HepG2 (cell line): ENCODE results near the gene SF3B5. TPM values are rescaled to one million over a fixed set of nuclear protein-coding genes. Genes with fewer than 3 reads are reported as not detected.
A peak's percentile ranks its signal among the peaks of the same experiment; 100 is the strongest.

Experiments
- BRD4 ChIP-seq: sonication (generic); formaldehyde crosslinking; IDR thresholded peaks from 2 replicates; pipeline ENCODE4 v1.4.0; 2020; ENCODE audit warnings: missing genetic modification reagents
- DR1 ChIP-seq: sonication (generic); formaldehyde crosslinking; IDR thresholded peaks from 2 replicates; pipeline ENCODE4 v1.8.0; 2021; ENCODE audit warnings: mild to moderate bottlenecking, missing genetic modification reagents, inconsistent platforms
- GPBP1L1 ChIP-seq: sonication (generic); formaldehyde crosslinking; IDR thresholded peaks from 2 replicates; pipeline ENCODE4 v1.5.0; 2020; ENCODE audit warnings: mild to moderate bottlenecking, missing genetic modification reagents
- HMGXB3 ChIP-seq: sonication (generic); formaldehyde crosslinking; IDR thresholded peaks from 2 replicates; pipeline ENCODE4 v1.4.0; 2020; ENCODE audit warnings: missing genetic modification reagents, borderline replicate concordance
- KDM2A ChIP-seq: sonication (generic); formaldehyde crosslinking; IDR thresholded peaks from 2 replicates; pipeline ENCODE4 v1.4.0; 2020; ENCODE audit warnings: low read depth, missing genetic modification reagents, borderline replicate concordance
- MTA3 ChIP-seq: sonication (generic); formaldehyde crosslinking; IDR thresholded peaks from 2 replicates; pipeline ENCODE4 v1.4.0; 2020; ENCODE audit warnings: missing genetic modification reagents
- MXI1 ChIP-seq: IDR thresholded peaks from 3 replicates; pipeline ENCODE4 v1.6.1; 2012; ENCODE audit warnings: low read depth, low read length, inconsistent platforms, borderline replicate concordance
- NFYB ChIP-seq: sonication (generic); formaldehyde crosslinking; IDR thresholded peaks from 2 replicates; pipeline ENCODE4 v1.4.0; 2020; ENCODE audit warnings: missing genetic modification reagents
- PHF5A ChIP-seq: IDR thresholded peaks from one replicate; pipeline ENCODE4 v1.6.1; 2018; ENCODE audit warnings: low read depth, missing genetic modification reagents; ENCODE audit not compliant: unreplicated experiment
- RBM39 ChIP-seq: fragments of 200-400 bp; formaldehyde crosslinking; IDR thresholded peaks from one replicate; pipeline ENCODE4 v1.6.1; 2018; ENCODE audit warnings: antibody characterized with exemption, mild to moderate bottlenecking, low read depth, low read length; ENCODE audit not compliant: poor library complexity, severe bottlenecking
- RXRA ChIP-seq: sonication (generic); formaldehyde crosslinking; IDR thresholded peaks from 2 replicates; pipeline ENCODE4 v1.5.1; 2020; ENCODE audit warnings: missing genetic modification reagents
- SAFB2 ChIP-seq: sonication (generic); formaldehyde crosslinking; IDR thresholded peaks from 2 replicates; pipeline ENCODE4 v1.5.1; 2020; ENCODE audit warnings: missing genetic modification reagents, low read depth, mild to moderate bottlenecking, borderline replicate concordance
- SETDB1 ChIP-seq: sonication (generic); formaldehyde crosslinking; IDR thresholded peaks from 2 replicates; pipeline ENCODE4 v1.5.1; 2020; ENCODE audit warnings: missing genetic modification reagents, mild to moderate bottlenecking, borderline replicate concordance
- SMYD3 ChIP-seq: sonication (generic); formaldehyde crosslinking; IDR thresholded peaks from 2 replicates; pipeline ENCODE4 v1.8.1; 2023; ENCODE audit warnings: mild to moderate bottlenecking, missing genetic modification reagents
- SOX13 ChIP-seq, 3 experiments: fragments of 450-650 bp in 1 of 3; sonication (generic) in 1 of 3; formaldehyde crosslinking in 1 of 3; IDR thresholded peaks in 2 of 3; conservative IDR thresholded peaks in 1 of 3; 2 replicates each; pipeline versions ENCODE4 v1.5.0 to v1.6.1; 2016 to 2020; ENCODE audit warnings: antibody characterized with exemption in 1 of 3, mild to moderate bottlenecking in 1 of 3, missing compliant biosample characterization in 1 of 3, missing genetic modification reagents in 1 of 3, moderate library complexity in 1 of 3
- ZFY ChIP-seq: sonication (generic); formaldehyde crosslinking; IDR thresholded peaks from 2 replicates; pipeline ENCODE4 v1.4.0; 2020; ENCODE audit warnings: missing genetic modification reagents
- ZNF12 ChIP-seq: sonication (generic); formaldehyde crosslinking; IDR thresholded peaks from 2 replicates; pipeline ENCODE4 v1.5.0; 2020; ENCODE audit warnings: missing genetic modification reagents
- ZNF138 ChIP-seq: sonication (generic); formaldehyde crosslinking; IDR thresholded peaks from 2 replicates; pipeline ENCODE4 v1.5.0; 2020; ENCODE audit warnings: mild to moderate bottlenecking, low read depth, missing genetic modification reagents
- ZNF24 ChIP-seq: fragments of 450-650 bp; IDR thresholded peaks from 2 replicates; pipeline ENCODE4 v1.6.1; 2017; ENCODE audit warnings: antibody characterized with exemption, mild to moderate bottlenecking
- ZNF382 ChIP-seq: sonication (generic); formaldehyde crosslinking; IDR thresholded peaks from 2 replicates; pipeline ENCODE4 v1.5.0; 2020; ENCODE audit warnings: missing genetic modification reagents, mild to moderate bottlenecking, borderline replicate concordance
- ZNF441 ChIP-seq: sonication (generic); formaldehyde crosslinking; IDR thresholded peaks from 2 replicates; pipeline ENCODE4 v1.7.0; 2021; ENCODE audit warnings: missing genetic modification reagents, borderline replicate concordance
- ZNF549 ChIP-seq: sonication (generic); formaldehyde crosslinking; IDR thresholded peaks from 2 replicates; pipeline ENCODE4 v1.5.0; 2020; ENCODE audit warnings: missing genetic modification reagents
- ZNF577 ChIP-seq: sonication (generic); formaldehyde crosslinking; IDR thresholded peaks from 2 replicates; pipeline ENCODE4 v1.4.0; 2020; ENCODE audit warnings: mild to moderate bottlenecking, low read depth, missing genetic modification reagents, borderline replicate concordance
- ZNF747 ChIP-seq: sonication (generic); formaldehyde crosslinking; IDR thresholded peaks from 2 replicates; pipeline ENCODE4 v1.8.1; 2023; ENCODE audit warnings: missing genetic modification reagents, mild to moderate bottlenecking, borderline replicate concordance
- polyA plus RNA-seq, 8 experiments: library from polyadenylated mRNA; depleted of rRNA in 3 of 8; stranded (reverse) in 7 of 8; unstranded in 1 of 8; fragments of >200 nt; fragmentation: Illumina TruSeq in 4 of 8; extraction: Trizol in 4 of 8; gene quantifications; 2 replicates each; pipeline versions ENCODE4 v1.2.1 to v1.2.3, GENCODE V29; 2011 to 2016; ENCODE audit warnings: low read depth in 4 of 8, missing spikeins in 1 of 8, mixed read lengths in 1 of 8; ENCODE audit not compliant: insufficient read depth in 1 of 8
- total RNA-seq, 5 experiments: library from RNA; depleted of rRNA; stranded (reverse); fragments of >200 nt; fragmentation: Illumina TruSeq; extraction: Trizol; gene quantifications; 2 replicates each; pipeline ENCODE4 v1.2.3, GENCODE V29; 2016; ENCODE audit warnings: low read depth in 1 of 5

Gene SF3B5
- total and polyA plus RNA-seq, 2 of the 13 experiments (the other 11 are each of a cell fraction or from before 2014, with no cell fraction given): 263 to 292 TPM

GRCh38 chr6:144095134-144096002 is at the start of gene SF3B5 (continued):
- no peak for TF ChIP-seq MTA3 (CRISPR knock-in tag)
- TF ChIP-seq ZNF24: no peak
- no peak for TF ChIP-seq ZNF382 (CRISPR knock-in tag)
- TF ChIP-seq ZNF12 (CRISPR knock-in tag): peak; percentile 56; the same call in 1 of the 2 replicates
- peak; percentile 26; the same call in 1 of the 2 replicates for TF ChIP-seq ZNF747 (CRISPR knock-in tag)
- peak; percentile 34; the same call in 1 of the 2 replicates for TF ChIP-seq SMYD3 (CRISPR knock-in tag)
- peak; percentile 98 for TF ChIP-seq KDM2A (CRISPR knock-in tag)
- peak; percentile 87 for TF ChIP-seq ZFY (CRISPR knock-in tag)
- peak; percentile 90; the same call in 2 of the 3 replicates for TF ChIP-seq MXI1
- TF ChIP-seq RBM39: peak; percentile 41
- TF ChIP-seq ZNF441 (CRISPR knock-in tag): peak; percentile 64
- TF ChIP-seq RXRA (CRISPR knock-in tag): peak; percentile 87
- peak; percentile 80; the same call in 1 of the 2 replicates for TF ChIP-seq BRD4
- no peak for TF ChIP-seq ZNF549 (CRISPR knock-in tag)
- no peak for TF ChIP-seq ZNF577 (CRISPR knock-in tag)
- peak; percentile 38; the same call in 1 of the 2 replicates for TF ChIP-seq DR1 (CRISPR knock-in tag)
- peak; percentile 97 for TF ChIP-seq PHF5A
- no peak for TF ChIP-seq SOX13 (IDR thresholded peaks at IDR 0.05)
- TF ChIP-seq SOX13 (CRISPR knock-in tag; conservative IDR thresholded peaks at IDR 0.05 in 1 of 2, IDR thresholded peaks at IDR 0.05 in 1 of 2): peak in 1 of 2 experiments; percentile 69; a peak in 2 of 4 replicates
- TF ChIP-seq GPBP1L1 (CRISPR knock-in tag): no peak
- peak; percentile 99 for TF ChIP-seq NFYB (CRISPR knock-in tag)
- no peak for TF ChIP-seq ZNF138
- peak; percentile 78; the same call in 1 of the 2 replicates for TF ChIP-seq SAFB2 (CRISPR knock-in tag)
- TF ChIP-seq SETDB1: no peak
- peak; percentile 99 for TF ChIP-seq HMGXB3 (CRISPR knock-in tag)
